SU-DHL-6 (cell line): Measurements from ENCODE around the gene G0S2.

Source experiments
- H2AFZ ChIP-seq: fragments of 200-600 bp; sonication (generic); 2 replicates; pipeline ENCODE4 v1.6.1; 2014; ENCODE audit warnings: low read depth, mild to moderate bottlenecking, moderate library complexity, mixed read lengths, antibody characterized with exemption, low read length; ENCODE audit not compliant: severe bottlenecking
- H3F3A ChIP-seq: fragments of 200-600 bp; shearing (Covaris generic); 2 replicates; pipeline ENCODE4 v1.6.0; 2016; ENCODE audit warnings: antibody characterized with exemption, mild to moderate bottlenecking; ENCODE audit not compliant: insufficient read depth
- H3K27ac ChIP-seq: fragments of 200-600 bp; sonication (generic); 2 replicates; pipeline ENCODE4 v1.5.1; 2016; ENCODE audit warnings: low read depth, mild to moderate bottlenecking, low read length, moderate library complexity, mixed read lengths
- H3K27me3 ChIP-seq: fragments of 200-600 bp; sonication (generic), shearing (Covaris generic); 2 replicates; pipeline ENCODE4 v1.6.0; 2014; ENCODE audit warnings: mild to moderate bottlenecking, low read length
- H3K36me3 ChIP-seq: fragments of 200-600 bp; sonication (generic); 2 replicates; pipeline ENCODE4 v1.6.1; 2014; ENCODE audit warnings: mild to moderate bottlenecking, low read length, mixed read lengths
- H3K4me2 ChIP-seq: fragments of 300-600, 200-600 bp; shearing (Covaris generic), sonication (generic); 2 replicates; pipeline ENCODE4 v1.6.0; 2014; ENCODE audit warnings: low read length, low read depth, mild to moderate bottlenecking; ENCODE audit not compliant: poor library complexity, severe bottlenecking
- H3K4me3 ChIP-seq: fragments of 200-600 bp; sonication (generic); 2 replicates; pipeline ENCODE4 v1.5.1; 2014; ENCODE audit warnings: antibody characterized with exemption, low read length, mild to moderate bottlenecking, mixed read lengths; ENCODE audit not compliant: insufficient read depth, poor library complexity, severe bottlenecking
- H3K79me2 ChIP-seq: fragments of 200-600 bp; sonication (generic); 2 replicates; pipeline ENCODE4 v1.6.1; 2014; ENCODE audit warnings: mild to moderate bottlenecking, low read length, moderate library complexity; ENCODE audit not compliant: insufficient read depth
- H3K9ac ChIP-seq: fragments of 200-600 bp; sonication (generic); 2 replicates; pipeline ENCODE4 v1.7.0; 2014; ENCODE audit warnings: mild to moderate bottlenecking, low read length
- H3K9me2 ChIP-seq: fragments of 200-600 bp; sonication (generic); replicated peaks from 2 replicates; pipeline ENCODE4 v1.6.1; 2014; ENCODE audit warnings: low read length; ENCODE audit not compliant: insufficient read depth
- H3K9me3 ChIP-seq: fragments of 200-600 bp; sonication (generic); 2 replicates; pipeline ENCODE4 v1.6.1; 2014; ENCODE audit warnings: low read length, mixed read lengths; ENCODE audit not compliant: insufficient read depth
- H4K20me1 ChIP-seq: fragments of 200-600 bp; sonication (generic); 2 replicates; pipeline ENCODE4 v1.6.1; 2014; ENCODE audit warnings: low read depth, mild to moderate bottlenecking, antibody characterized with exemption, low read length, moderate library complexity, mixed read lengths
- EZH2phosphoT487 ChIP-seq: fragments of 200-600 bp; sonication (generic), shearing (Covaris generic); conservative IDR thresholded peaks from 2 replicates; pipeline ENCODE4 v1.6.1; 2018; ENCODE audit warnings: mild to moderate bottlenecking, antibody characterized with exemption, low read length, moderate library complexity, mixed read lengths
- TF ChIP-seq, protein P1 (sequence below): fragments of 200-600 bp; sonication (generic); IDR thresholded peaks from one replicate; pipeline ENCODE4 v1.5.1; 2017; ENCODE audit warnings: antibody characterized with exemption, mild to moderate bottlenecking, low read length, moderate library complexity; ENCODE audit not compliant: insufficient read depth, poor library complexity, severe bottlenecking

Gene G0S2

DNA sequence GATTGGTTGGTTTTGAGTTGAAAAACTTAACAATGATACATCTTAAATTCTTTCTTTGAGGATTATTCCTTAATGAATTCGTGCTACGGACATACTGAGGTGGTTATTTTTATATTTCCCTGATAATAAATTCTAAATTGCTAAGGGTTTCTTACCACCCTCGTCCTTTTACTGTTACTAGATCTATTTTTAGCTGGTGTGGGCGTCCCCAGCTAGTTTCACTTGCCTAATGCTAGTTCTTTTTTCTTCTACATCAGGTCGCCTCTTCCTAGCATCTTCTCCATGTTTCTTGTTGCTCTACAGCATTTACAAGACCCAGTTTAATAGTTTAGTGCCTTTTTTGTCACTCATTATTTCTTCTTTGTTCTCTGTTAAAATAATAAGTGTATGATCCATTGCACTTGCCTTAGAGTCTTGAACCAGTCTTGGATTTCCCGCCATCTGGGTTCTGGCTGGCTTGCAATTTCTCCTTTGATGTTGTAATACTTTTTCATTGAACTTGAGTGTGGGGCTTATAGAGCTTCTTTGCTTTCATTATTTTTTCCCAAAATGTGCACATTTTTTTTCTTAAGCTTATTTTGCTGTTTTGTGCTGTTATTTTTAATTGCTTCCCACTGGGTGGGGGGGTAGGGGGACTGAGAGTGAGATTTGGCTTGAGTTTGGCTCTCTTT is 28.8 kb downstream of the G0S2 start:
- H3K4me2 ChIP-seq = no peak overlapping the region
- H3K9ac ChIP-seq = no peak overlapping the region
- no peak overlapping the region for H2AFZ ChIP-seq

DNA sequence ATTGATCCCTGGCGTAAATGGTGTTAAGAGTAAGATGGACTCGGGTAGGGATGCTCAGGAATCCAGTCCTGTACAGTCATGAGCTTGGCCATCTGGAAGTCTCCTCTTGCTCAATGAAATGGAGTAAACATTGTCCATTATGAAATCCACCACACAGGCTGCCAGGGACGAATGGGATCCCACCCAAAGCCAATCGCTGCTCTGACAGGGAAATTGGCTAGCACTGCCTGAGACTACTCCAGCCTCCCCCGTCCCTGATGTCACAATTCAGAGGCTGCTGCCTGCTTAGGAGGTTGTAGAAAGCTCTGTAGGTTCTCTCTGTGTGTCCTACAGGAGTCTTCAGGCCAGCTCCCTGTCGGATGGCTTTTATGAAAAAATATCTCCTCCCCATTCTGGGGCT is 29.4 kb downstream of the G0S2 start, which contains the start of gene HSD11B1:
Gene HSD11B1 (plus strand): TSS at position 263 of the 400 bp plus-strand sequence. CDS start 97 bp downstream, at position 360.
- Histone ChIP-seq H3K9me3 (no peaks in the 10 kb centered on the region), H3K9ac (no peak within 1 kb of the TSS), H3K4me3 (no peak within 1 kb of the TSS), H3K9me2 (no peaks in the 10 kb centered on the region), H3K36me3 (no peaks in the 10 kb centered on the region), H3F3A (no peaks in the 10 kb centered on the region), H2AFZ (no peak within 1 kb of the TSS), H3K27ac (no peak within 1 kb of the TSS), H4K20me1 (no peaks in the 10 kb centered on the region), H3K79me2 (no peaks in the 10 kb centered on the region), H3K27me3 (no peaks in the 10 kb centered on the region), H3K4me2 (no peak within 1 kb of the TSS)
- TF ChIP-seq, protein P1, sequence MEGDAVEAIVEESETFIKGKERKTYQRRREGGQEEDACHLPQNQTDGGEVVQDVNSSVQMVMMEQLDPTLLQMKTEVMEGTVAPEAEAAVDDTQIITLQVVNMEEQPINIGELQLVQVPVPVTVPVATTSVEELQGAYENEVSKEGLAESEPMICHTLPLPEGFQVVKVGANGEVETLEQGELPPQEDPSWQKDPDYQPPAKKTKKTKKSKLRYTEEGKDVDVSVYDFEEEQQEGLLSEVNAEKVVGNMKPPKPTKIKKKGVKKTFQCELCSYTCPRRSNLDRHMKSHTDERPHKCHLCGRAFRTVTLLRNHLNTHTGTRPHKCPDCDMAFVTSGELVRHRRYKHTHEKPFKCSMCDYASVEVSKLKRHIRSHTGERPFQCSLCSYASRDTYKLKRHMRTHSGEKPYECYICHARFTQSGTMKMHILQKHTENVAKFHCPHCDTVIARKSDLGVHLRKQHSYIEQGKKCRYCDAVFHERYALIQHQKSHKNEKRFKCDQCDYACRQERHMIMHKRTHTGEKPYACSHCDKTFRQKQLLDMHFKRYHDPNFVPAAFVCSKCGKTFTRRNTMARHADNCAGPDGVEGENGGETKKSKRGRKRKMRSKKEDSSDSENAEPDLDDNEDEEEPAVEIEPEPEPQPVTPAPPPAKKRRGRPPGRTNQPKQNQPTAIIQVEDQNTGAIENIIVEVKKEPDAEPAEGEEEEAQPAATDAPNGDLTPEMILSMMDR = no peak
- no peak for TF ChIP-seq EZH2phosphoT487

More for the DNA sequence above, 28.8 kb downstream of the G0S2 start:
- Histone ChIP-seq H3F3A (no peaks in the 10 kb centered on the region), H3K9me2 (no peaks in the 10 kb centered on the region), H3K9me3 (no peaks in the 10 kb centered on the region), H3K79me2 (no peaks in the 10 kb centered on the region), H3K27ac (no peak overlapping the region), H3K36me3 (no peaks in the 10 kb centered on the region), H4K20me1 (no peaks in the 10 kb centered on the region), H3K4me3 (no peak overlapping the region), H3K27me3 (no peaks in the 10 kb centered on the region)
- TF ChIP-seq, protein P1 = no peak

DNA sequence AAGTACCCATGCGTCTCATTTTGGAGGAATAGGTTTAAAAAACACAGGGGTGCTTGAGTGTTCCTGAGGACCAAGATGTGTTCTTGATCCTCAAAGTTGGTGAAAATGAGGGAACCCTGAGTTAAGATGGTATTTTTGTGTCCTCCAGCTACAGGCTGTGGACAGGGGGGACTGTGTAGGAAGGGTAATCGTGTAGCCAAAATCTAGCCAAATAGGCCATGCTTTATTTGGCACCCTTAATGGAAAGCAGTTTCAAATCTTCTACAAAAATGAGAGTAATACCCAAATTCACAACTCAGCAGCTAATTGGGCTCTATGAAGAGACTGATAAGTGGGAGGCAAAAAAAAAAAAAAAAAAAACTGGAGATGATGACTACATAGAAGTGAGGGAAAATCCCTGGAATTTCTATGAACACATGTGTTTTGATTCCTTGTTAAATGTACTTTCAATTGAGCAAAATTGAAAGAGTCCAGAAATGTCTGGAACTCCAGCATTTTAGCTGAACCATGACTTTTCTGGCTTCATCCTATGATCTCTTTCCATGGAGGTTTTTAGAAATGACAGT is 29.9 kb downstream of the G0S2 start:
- no peaks in the 10 kb centered on the region for H3K9me2 ChIP-seq
- no peak overlapping the region for H3K4me2 ChIP-seq
- H2AFZ ChIP-seq = no peak overlapping the region
- TF ChIP-seq EZH2phosphoT487 = no peak
- TF ChIP-seq, protein P1 = no peak
- no peaks in the 10 kb centered on the region for H3K79me2 ChIP-seq
- H3K27me3 ChIP-seq = no peaks in the 10 kb centered on the region
- H4K20me1 ChIP-seq = no peaks in the 10 kb centered on the region
- H3F3A ChIP-seq = no peaks in the 10 kb centered on the region
- H3K36me3 ChIP-seq = no peaks in the 10 kb centered on the region
- no peak overlapping the region for H3K4me3 ChIP-seq
- H3K9me3 ChIP-seq = no peaks in the 10 kb centered on the region
- H3K27ac ChIP-seq = no peak overlapping the region
- no peak overlapping the region for H3K9ac ChIP-seq
